ENCODE results near the gene SLC24A1.

DNA sequence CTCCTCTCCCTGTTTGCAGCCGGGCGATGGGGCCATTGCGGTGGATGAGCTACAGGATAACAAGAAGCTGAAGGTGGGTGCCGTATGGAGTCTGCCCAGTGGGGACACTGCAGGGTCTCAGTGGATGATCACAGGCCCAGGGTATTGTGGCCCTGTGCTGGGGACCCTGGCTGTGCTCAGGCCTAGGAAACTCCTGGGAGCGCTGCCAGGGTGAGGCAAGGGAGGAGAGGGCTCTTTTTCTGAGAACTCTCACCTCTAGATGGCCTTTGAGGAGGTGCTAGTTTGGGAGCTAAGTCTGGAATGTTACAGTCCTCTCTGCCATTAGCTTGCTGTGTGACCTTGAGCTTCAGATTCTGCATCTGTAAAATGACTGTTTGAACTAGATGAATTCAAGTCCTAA, 16.4 kb downstream of the SLC24A1 start:
- TF ChIP-seq, protein P1, sequence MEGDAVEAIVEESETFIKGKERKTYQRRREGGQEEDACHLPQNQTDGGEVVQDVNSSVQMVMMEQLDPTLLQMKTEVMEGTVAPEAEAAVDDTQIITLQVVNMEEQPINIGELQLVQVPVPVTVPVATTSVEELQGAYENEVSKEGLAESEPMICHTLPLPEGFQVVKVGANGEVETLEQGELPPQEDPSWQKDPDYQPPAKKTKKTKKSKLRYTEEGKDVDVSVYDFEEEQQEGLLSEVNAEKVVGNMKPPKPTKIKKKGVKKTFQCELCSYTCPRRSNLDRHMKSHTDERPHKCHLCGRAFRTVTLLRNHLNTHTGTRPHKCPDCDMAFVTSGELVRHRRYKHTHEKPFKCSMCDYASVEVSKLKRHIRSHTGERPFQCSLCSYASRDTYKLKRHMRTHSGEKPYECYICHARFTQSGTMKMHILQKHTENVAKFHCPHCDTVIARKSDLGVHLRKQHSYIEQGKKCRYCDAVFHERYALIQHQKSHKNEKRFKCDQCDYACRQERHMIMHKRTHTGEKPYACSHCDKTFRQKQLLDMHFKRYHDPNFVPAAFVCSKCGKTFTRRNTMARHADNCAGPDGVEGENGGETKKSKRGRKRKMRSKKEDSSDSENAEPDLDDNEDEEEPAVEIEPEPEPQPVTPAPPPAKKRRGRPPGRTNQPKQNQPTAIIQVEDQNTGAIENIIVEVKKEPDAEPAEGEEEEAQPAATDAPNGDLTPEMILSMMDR (optimal IDR thresholded peaks at IDR 0.05 in 1 of 3, IDR thresholded peaks at IDR 0.05 in 1 of 3, conservative IDR thresholded peaks at IDR 0.05 in 1 of 3; ENCODE audit: extremely low read depth in 1 of 3, insufficient read depth in 2 of 3, low read length in 3 of 3): no peak
- no peak for TF ChIP-seq EZH2 (IDR thresholded peaks at IDR 0.05; ENCODE audit: low read length)

All from keratinocyte (primary cell).